ENCODE results near the gene ZFAND3. TPM values are rescaled to one million over a fixed set of nuclear protein-coding genes. Genes with fewer than 3 reads are reported as not detected.

ZFAND3 gene
- total RNA-seq, 1 experiment from 2014 or later, result 22.2 TPM

GRCh38 chr6:37783856-37784584 is 35.5 kb upstream of the ZFAND3 start:
- Histone ChIP-seq H3K4me1 (ENCODE audit: insufficient read depth, low read length) (peaks cover 25% of the 10 kb centered on the region), H3K9me2 (replicated peaks; ENCODE audit: low read length) (no peaks in the 10 kb centered on the region), H3K4me2 (ENCODE audit: low read length) (peak overlapping the region; percentile 88), H3K79me2 (ENCODE audit: low read length) (no peaks in the 10 kb centered on the region), H4K20me1 (ENCODE audit: low read length) (no peaks in the 10 kb centered on the region), H3K9me3 (ENCODE audit: low read length) (no peaks in the 10 kb centered on the region), H3K27ac (ENCODE audit: low read length) (no peak overlapping the region), H3K4me3 (ENCODE audit: low read length) (peak overlapping the region; percentile 59), H3F3A (ENCODE audit: low read length, unreplicated experiment) (no peaks in the 10 kb centered on the region), H3K36me3 (ENCODE audit: low read depth, low read length) (no peaks in the 10 kb centered on the region), H3K9ac (ENCODE audit: low read length) (peak overlapping the region; percentile 45), H3K27me3 (ENCODE audit: low read length) (no peaks in the 10 kb centered on the region), H2AFZ (ENCODE audit: low read length) (peak overlapping the region; percentile 95)
- no peak for DNase-seq
- intact Hi-C loops (cut with micrococcal nuclease), result no loop called here
- peak; percentile 52 for ATAC-seq
- BruUV-seq (replicated peaks), result no TSS peak
- POLR2A ChIA-PET (ENCODE audit: unreplicated experiment), result no interaction called here
- no peak for TF ChIP-seq EZH2phosphoT487 (IDR thresholded peaks at IDR 0.05; ENCODE audit: borderline replicate concordance, low read length)
- TF ChIP-seq CTCF (conservative IDR thresholded peaks at IDR 0.05; ENCODE audit: low read depth, low read length), result 0 out of 2 replicates have a peak, but pooled peaks have one; percentile 20
- TF ChIP-seq EZH2 (IDR thresholded peaks at IDR 0.05; ENCODE audit: low read length, unreplicated experiment), result no peak
- CTCF ChIA-PET, result interaction anchor here (0.7 kb wide), 1 partner anchor 260 kb away, joined by 5 read pairs; no protein-coding TSS in a partner anchor

GRCh38 chr6:37784585-37784967 is 35.0 kb upstream of the ZFAND3 start:
- CTCF ChIA-PET, result no interaction called here
- ATAC-seq (no peak), DNase-seq (no peak)
- no peak for TF ChIP-seq EZH2 (IDR thresholded peaks at IDR 0.05; ENCODE audit: low read length, unreplicated experiment)
- no peaks in the 10 kb centered on the region for H4K20me1 ChIP-seq (ENCODE audit: low read length)
- no peaks in the 10 kb centered on the region for H3K9me3 ChIP-seq (ENCODE audit: low read length)
- intact Hi-C loops (cut with micrococcal nuclease), result no loop called here
- H3K79me2 ChIP-seq (ENCODE audit: low read length), result no peaks in the 10 kb centered on the region
- no peaks in the 10 kb centered on the region for H3K36me3 ChIP-seq (ENCODE audit: low read depth, low read length)
- H3K9ac ChIP-seq (ENCODE audit: low read length), result no peak overlapping the region
- BruUV-seq (replicated peaks), result no TSS peak
- no peaks in the 10 kb centered on the region for H3K9me2 ChIP-seq (replicated peaks; ENCODE audit: low read length)
- peaks cover 25% of the 10 kb centered on the region for H3K4me1 ChIP-seq (ENCODE audit: insufficient read depth, low read length)
- H3K4me3 ChIP-seq (ENCODE audit: low read length), result no peak overlapping the region; the same call in 1 of the 2 replicates
- POLR2A ChIA-PET (ENCODE audit: unreplicated experiment), result no interaction called here
- no peaks in the 10 kb centered on the region for H3K27me3 ChIP-seq (ENCODE audit: low read length)
- peak overlapping the region; percentile 88; the same call in 1 of the 2 replicates for H3K4me2 ChIP-seq (ENCODE audit: low read length)
- H3F3A ChIP-seq (ENCODE audit: low read length, unreplicated experiment), result no peaks in the 10 kb centered on the region
- no peak overlapping the region for H3K27ac ChIP-seq (ENCODE audit: low read length)
- peak overlapping the region; percentile 95 for H2AFZ ChIP-seq (ENCODE audit: low read length)

- Histone ChIP-seq H3K9me2 (replicated peaks; ENCODE audit: low read length) (no peaks in the 10 kb centered on the region), H3K36me3 (ENCODE audit: low read depth, low read length) (no peaks in the 10 kb centered on the region), H3K4me2 (ENCODE audit: low read length) (no peak overlapping the region), H4K20me1 (ENCODE audit: low read length) (no peaks in the 10 kb centered on the region), H3K9ac (ENCODE audit: low read length) (no peak overlapping the region), H3K27me3 (ENCODE audit: low read length) (no peaks in the 10 kb centered on the region), H3K27ac (ENCODE audit: low read length) (no peak overlapping the region), H2AFZ (ENCODE audit: low read length) (no peak overlapping the region), H3K4me3 (ENCODE audit: low read length) (no peak overlapping the region), H3K9me3 (ENCODE audit: low read length) (no peaks in the 10 kb centered on the region), H3F3A (ENCODE audit: low read length, unreplicated experiment) (no peaks in the 10 kb centered on the region), H3K79me2 (ENCODE audit: low read length) (no peaks in the 10 kb centered on the region), H3K4me1 (ENCODE audit: insufficient read depth, low read length) (peaks cover 25% of the 10 kb centered on the region)
- no peak for ATAC-seq
- BruUV-seq (replicated peaks), result no TSS peak
- POLR2A ChIA-PET (ENCODE audit: unreplicated experiment), result no interaction called here
- no peak for TF ChIP-seq CTCF (conservative IDR thresholded peaks at IDR 0.05; ENCODE audit: low read depth, low read length)
- TF ChIP-seq EZH2phosphoT487 (IDR thresholded peaks at IDR 0.05; ENCODE audit: borderline replicate concordance, low read length), result no peak
- no peak for TF ChIP-seq EZH2 (IDR thresholded peaks at IDR 0.05; ENCODE audit: low read length, unreplicated experiment)
- DNase-seq, result no peak
- intact Hi-C loops (cut with micrococcal nuclease), result no loop called here
- CTCF ChIA-PET, result no interaction called here
These were observed 34.4 kb upstream of the ZFAND3 start for GRCh38 chr6:37785002-37785662.

Data from PC-3 (cell line).